Left hindlimb (tissue), 1 donor: ENCODE results near the gene PCCA.
"Not testable (repeated sequence)": the region's sequence is repeated elsewhere in the genome, so short reads cannot be mapped to it uniquely, and the experiment has no call there.

Experiments used
- DNase-seq: peaks from one replicate; pipeline ENCODE4 v3.0.0-alpha.2; 2018

PCCA gene

DNA sequence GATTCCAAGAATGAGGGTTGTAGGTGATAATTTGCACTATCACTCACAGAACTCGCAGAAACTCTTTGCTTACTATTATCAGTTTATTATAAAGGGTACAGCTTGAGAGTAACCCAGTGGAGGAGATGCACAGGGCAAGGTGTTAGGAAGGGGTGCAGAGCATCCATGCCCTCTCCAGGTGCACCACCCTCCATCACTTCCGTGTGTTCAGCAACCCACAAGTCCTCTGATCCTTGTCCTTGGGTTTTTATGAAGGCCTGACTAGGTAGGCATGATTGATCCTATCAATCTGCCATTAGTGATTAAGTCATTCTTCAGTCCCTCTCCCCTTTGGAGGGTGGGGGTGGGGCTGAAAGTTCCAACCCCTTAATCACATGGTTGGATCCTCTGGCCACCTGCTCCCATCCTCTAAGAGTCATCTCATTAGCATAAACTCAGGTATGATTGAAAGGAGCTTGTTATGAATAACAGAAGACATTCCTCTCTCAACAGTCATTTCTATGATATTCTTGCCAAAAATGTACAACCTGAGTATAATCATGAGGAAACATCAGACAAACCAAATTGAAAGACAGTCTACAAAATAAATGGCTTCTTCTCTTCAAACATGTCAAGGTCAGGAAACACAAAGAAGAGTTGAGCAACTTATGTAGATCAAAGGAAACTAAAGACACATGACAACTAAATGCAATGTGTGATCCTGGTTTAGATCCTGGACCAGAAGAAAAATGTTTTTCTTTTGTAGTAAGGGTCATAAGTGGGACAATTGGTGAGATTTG lies 225.4 kb downstream of the PCCA start:
- DNase-seq, result no peak

DNA sequence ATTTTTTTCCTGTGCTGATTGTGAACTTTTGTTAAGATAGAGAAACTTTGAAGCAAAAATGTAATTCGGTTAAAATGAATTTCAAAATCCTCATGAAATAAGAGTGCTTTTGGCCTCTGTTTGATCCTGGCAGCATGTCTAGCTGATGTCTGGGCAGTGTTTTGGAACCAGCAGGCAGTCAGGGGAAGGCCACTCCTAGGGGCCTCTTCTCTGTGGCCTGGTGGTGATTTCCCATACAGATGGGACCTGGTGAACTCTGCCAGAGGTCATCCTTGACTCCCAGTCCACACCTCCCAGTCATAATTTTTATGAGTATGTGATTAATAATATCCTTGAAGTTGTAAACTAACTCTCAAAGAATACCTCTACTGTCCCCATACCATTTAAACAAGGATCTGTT lies 226.6 kb downstream of the PCCA start:
- no peak for DNase-seq

DNA sequence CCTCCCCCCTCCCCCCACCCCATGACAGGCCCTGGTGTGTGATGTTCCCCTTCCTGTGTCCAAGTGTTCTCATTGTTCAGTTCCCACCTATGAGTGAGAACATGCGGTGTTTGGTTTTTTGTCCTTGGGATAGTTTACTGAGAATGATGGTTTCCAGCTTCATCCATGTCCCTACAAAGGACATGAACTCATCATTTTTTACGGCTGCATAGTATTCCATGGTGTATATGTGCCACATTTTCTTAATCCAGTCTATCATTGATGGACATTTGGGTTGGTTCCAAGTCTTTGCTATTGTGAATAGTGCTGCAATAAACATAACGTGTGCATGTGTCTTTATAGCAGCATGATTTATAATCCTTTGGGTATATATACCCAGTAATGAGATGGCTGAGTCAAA lies 229.6 kb downstream of the PCCA start:
- DNase-seq, result not testable (repeated sequence)

DNA sequence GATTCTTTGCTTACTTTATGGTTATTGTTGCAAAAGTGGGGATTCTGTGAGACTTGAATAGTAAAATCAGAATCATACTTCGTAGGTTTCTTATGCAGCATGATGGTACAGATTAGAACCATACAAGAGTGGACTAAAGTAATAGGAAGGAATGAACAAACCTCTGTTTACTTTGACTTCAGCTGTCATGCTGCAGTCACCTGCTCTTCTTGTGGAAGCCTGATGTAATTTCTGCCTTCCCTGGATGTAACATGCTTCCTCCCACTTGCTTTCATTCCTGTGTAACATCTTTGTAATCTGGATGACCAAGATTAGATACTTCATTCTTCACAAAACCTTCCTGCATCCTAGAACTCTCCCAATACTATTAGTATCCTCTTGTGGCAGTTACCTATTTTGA lies 235.0 kb downstream of the PCCA start:
- no peak for DNase-seq

DNA sequence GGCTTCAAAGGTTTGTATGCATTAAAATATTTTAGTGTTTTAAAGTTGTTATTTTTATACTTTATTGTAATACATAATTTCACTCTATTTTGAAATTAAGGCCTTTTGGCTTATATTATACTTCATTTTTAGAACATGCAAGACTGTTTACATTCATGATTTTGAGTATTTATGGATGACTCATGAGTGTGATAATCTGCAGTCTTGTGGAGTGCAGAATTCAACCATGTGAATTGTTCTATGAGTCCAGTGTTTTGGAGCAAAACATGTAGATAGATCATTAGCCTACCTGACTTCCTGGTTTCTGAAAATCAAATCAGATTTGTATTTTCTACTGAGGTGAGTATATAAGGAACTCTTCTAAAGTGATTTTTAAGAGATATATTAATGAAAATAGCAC lies 241.8 kb downstream of the PCCA start:
- DNase-seq, result no peak

DNA sequence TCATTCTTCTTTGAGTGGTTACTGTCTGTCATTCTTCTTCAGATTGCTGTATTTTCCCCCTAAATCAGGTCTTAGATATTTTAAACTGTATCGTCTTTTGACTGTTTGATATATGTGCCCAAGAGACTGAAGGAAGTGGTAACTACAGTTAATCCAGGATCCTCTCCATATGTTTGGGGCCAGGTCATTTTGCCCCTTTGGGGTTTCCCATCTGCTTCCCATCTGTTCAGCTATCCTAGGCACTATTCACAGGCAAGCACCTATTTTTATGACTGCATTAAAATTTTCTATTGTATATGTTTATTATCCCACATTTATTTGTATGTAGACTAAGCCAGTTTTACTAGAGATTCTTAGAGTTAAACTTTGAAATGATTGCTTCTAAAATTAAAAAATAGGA lies 244.2 kb downstream of the PCCA start:
- no peak for DNase-seq

DNA sequence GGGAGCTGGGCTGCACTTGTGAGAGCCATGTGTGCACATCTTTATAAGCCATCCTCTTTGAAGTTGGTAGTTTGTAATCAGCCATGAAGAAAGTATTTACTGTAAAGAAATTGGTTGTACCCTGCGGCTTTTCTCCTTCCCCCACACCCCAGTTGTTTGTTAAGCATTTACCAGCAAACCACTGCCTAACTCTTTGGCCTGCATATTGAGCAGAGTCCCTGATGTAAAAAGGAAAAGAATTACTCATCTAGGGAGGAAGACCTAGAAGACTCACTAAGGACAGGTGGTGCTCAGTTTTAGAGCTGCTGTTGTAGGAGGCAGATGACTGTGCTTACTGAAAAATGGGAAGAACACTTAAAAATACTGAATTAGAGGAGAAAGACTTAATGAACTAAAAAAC lies 245.3 kb downstream of the PCCA start:
- no peak for DNase-seq

DNA sequence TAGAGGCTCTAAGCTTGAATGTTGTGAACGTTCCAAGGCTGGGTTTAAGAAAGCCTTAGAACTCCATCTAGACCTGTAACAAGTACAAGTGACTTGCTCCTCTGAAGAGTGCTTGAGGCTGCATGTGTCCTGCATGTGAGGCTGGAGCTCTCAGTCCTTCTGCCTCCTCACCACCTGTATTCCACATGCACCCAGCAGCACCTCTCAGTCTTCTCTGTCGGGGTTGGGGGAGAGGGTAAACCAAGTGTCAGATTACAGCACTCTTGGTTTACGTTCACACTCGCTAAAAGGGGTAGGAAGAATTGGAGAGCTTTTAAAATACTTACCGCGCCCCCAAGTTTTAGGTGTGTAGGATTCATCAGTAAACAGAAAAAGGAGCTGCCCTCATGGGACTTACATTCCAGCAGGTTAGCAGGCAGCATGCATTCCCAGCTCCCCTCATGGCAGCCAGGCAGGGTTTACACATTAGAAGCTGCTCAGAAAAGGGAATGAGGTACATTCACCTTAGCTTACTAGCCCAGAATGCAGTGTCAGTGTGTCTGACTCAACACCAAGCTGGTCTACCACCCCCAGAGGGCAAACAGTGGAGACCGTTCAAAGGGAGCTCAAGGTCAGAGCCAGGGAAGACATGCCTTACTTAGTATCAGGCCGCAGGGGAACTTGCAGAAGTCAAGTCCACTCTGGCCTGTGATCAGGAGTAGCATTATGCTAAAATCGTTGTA lies 248.1 kb downstream of the PCCA start:
- DNase-seq, result no peak

DNA sequence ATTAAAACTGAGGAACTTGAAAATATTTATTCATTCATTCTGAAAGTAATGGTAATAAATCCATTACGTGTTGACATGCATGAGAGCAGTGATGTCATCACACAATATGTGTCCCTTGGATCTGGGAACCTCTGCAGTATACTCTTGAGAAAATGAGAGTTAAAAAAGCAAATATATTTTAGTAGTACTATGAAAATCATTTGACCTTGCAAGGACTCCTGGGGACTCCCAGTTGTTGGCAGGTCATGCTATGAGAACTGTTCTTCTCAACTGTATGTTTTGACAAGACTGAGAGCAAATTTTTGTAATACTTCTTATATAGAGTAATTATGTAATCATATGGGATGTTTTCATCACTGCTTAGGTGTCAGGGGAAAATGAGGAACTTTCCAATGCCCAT lies 249.4 kb downstream of the PCCA start:
- DNase-seq, result no peak

DNA sequence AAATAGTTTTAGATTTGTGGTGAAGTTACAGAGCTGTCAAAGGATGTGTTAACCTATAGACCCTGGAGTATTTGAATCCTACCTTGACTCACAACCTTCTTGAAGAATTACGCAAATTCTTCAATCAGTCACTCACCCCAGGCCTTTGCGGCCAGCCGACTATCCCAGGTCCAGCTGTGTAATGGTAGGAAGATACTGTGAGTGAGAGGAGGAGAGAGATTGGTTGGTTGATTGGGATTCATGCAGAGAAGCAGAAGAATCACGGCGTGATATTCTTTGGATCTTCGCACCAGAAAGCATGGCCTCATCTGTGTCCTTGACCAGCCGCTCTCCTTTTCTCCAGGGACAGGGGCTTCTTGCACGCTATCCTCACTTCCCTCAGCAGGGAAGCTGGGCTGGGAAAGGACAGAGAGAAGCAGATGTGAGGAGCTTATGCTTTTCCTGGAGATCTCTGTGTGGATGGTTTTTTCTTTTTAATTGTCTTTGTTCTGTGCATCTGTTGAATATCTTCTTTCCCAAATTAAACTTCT lies 250.6 kb downstream of the PCCA start:
- DNase-seq, result no peak

DNA sequence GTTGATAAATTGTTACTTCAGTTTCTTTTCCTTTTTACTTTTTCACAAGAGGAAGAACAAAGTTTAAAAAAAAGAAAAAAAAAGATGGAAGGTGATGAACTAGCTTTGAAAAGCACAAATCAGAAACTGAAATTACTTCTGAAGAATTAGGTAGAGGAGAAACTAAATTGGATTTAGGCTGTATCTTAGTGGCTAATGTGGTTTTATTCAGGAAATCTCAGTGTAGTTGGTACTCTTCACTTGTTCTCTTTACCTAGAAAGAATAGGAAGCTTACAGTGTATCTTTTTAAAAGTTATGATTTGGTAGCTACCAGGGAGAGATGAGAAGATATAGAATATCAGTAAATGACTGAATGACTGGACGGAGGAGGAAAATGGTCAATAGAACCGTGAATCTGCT lies 252.0 kb downstream of the PCCA start:
- no peak for DNase-seq

DNA sequence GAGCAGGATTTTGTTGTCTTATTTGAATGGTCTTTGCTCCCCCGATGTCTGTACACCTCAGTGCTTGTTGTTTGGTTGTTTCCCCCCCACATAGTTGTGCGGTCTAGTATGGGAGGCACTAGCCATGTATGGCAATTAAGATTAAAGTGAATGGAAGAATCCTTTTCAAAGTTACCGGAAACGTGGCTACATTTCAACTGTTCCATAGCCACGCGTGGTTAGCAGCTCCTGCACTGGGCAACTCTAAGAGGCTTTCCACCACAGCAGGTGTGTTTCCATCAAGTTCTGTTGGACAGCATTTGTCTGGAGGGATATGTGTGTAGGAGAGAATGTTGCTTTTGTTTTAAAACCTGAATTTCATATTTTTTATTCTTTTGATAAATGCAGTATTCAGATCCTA lies 252.4 kb downstream of the PCCA start:
- DNase-seq, result no peak

DNA sequence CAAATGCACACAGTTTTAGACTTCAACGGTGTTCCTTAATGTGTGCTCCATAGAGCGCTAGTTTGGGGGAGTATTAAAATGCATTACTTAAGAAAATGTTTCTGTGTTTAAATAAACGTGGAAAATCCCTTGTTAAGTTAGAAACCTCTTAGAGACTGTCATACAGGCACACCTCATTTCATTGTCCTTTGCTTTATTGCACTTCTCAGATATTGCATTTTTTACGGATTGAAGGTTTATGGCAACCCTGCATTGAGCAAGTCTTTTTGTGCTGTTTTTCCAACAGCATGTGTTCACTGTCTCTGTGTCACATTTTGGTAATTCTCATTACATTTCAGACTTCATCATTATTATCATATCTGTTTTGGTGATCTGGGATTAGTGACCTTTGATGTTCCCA lies 255.7 kb downstream of the PCCA start:
- DNase-seq, result no peak

DNA sequence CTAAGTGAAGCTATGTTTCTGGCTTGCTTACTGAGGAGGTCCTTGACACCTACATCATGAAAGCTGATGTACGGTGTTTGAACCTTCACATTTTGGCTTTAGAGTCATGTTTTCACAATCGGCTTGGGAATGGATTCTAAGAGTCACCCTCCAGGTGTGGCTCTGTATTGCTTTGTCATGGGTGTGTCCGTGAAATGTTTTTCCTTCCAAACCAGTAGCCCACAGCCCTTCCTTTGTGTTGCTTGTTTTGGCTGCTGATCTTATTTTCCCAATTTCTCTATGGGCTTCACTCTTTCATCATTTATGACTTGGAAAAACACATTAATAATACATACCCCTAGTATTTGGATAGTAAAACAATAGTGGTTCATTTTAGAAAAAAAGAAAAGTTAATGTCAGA lies 259.1 kb downstream of the PCCA start:
- DNase-seq, result no peak

DNA sequence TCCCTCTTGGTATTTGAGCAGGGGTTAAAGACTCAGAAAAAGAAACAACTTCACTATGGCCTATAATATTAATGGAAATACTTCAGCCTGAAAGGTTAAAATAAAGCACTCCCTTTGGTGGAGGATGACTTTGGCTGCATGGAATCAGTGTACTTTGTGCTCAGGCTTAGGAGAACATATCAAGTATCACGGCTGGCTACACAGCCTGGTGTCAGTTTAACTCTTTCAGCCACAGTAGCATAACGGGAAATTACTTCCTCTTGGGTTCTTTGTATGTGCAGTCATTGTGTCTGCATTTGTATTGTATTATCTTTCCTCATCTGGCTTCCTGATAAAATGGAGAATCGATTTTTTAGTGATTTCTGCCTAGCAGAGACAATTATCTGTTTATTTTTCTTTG lies 260.7 kb downstream of the PCCA start:
- no peak for DNase-seq

DNA sequence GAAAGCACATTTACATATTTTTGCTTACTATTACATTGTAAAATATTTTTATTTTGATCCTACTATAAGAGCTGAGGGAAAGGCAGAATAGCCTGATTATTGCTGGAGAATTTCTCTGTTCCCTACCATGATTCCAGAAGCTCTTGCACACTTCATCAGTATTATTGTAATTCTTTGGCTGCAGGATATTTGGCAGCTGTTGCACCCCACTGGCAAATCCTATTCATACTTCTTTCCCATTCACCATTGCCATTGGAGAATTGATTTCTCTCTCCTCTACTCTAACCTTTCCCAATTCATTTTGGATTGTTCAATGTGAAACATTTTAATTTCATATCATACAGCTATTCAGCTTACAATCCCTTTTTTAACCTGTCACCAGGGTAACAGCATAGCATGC lies 261.7 kb downstream of the PCCA start:
- DNase-seq, result no peak

DNA sequence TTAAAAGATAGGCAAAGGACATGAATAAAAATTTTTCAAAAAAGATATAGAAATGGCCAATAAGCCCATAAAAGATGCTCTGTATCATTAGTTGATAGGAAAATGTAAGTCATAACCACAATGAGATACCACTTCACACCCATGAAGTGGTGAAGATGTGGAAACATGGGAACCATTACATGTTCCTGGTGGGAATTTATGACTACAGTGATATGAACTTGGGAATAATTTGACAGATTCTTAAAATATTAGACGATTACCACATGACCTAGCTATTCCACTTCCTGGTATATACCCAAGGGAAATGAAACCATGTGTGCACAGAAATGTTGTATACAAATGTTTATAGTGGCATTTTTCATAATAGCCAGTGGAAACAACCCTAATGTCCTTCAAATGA lies 267.5 kb downstream of the PCCA start:
- no peak for DNase-seq

DNA sequence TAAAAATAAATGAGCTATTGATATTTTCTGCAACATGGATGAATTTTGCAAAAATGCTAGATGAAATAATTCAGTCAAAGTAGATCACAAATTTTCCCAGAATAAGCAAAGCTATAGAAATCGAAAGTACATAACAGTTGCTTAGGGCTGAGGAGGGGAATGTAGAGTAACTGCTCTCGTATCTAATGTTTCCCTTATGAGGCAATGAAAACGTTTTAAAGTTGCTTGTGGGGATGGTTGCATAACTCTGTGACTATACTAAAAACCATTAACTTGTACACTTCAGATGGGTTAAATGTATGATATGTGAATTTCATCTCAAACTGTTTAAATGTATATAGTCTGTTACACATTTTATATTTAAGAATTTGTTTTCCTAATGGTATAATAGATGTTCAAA lies 268.0 kb downstream of the PCCA start:
- no peak for DNase-seq

DNA sequence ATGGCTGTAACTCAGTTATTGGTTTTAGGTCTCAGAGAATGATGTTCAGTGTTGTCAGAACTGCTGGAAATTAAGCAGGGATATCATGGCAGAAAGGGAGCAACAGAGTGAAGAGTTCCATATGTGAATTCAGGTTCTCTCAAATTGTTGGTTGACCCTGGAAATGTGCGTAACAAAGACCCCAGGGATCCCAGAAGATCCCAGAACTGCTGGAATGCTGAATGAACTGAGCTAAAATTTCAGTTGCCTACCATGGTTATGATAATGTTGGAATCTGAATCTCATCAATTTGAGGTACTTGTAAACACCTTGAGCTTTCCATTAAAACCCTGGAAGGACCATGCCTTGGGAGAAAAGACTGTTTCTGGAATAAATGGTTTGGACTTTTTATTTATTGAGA lies 268.9 kb downstream of the PCCA start:
- no peak for DNase-seq

DNA sequence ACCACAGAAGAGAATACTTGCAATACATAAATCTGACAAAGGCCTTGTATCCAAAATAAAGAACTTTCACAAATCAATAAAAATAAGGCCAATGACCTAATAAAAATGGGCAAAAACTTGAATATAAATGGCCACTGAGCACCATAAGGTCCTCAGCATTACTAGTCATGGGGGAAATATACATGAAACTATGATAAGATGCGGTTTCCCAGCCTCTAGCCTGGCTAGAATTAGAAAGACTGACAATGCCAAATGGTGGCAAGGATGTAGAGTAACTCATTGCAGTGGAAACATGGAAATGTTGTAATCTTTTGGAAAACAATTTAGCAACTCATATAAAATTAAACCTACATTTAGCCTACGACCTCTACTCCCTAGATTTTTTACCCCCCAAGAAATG lies 272.6 kb downstream of the PCCA start:
- no peak for DNase-seq

DNA sequence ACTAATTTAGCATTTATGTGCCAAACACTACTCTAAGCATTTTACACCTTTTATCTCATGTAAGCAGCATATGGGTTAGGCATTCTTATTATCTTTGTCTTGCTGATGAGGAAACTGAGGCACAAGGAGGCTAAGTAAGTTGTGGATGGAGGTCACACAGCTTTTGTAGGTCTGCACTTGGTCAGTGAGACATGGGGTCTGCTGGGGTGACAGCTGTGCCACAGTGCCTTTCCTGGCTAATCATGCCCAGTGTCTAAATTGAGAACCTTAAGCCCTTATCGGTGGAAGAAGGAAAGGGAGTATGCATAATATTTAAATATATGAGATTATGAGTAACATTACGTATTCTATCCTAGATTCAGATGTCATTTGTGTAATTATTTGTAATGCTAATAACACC lies 273.5 kb downstream of the PCCA start:
- no peak for DNase-seq

DNA sequence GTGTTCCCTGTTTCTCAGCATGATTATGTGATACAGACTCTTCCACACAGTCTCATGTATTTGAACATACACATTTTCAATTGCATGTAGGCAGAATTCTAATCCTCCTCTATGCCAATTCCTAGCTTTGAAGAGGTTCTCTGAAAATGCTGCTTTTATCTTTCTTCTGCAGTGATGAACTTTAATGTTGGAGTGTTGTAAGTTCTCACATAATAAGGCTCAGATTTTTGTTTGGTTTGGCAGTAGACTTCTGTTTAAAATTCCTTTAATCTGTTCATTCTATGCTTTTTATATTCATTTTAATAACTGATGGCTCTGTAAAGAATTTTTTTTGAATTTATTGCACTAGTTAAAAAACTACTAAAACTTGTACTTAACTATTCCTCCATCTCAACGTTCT lies 273.9 kb downstream of the PCCA start:
- no peak for DNase-seq

DNA sequence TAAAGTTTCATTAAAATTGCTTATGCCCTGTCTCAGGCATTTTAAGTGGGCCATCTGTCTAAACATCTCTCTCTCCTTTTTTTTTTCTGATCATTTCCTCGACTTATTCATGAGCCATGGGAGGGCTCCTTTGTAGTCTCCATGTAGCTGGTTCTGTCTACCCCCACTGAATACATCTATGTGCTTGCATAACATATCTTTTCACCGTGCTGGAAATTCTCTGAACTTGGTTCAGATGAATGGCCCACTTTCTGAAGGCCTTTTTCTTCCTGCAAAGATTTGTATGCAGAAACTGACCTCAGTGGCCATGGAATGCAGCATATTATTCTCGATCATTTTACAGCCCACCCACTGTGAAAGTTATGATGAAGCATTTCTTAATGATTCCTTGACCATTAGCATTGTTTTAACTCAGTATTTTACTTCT lies 274.4 kb downstream of the PCCA start:
- no peak for DNase-seq

DNA sequence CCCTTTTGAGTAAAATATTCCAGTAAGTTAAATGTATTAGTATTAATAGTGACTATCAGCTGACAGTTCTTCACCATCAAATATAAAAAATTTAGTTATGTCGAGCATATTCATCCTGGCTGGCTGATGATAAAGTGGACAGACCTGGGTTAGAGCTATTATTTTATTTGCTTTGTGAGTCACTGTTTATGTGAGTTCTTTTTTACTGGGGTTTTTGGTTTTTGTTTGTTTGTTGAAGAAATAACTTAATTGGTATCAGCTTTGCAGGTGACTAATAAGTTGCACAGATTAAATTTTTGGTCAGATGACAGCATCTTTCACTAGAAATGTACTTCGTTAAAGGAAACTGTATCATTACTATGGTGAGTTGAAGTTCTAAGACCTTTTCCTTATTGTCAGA lies 275.0 kb downstream of the PCCA start:
- no peak for DNase-seq

DNA sequence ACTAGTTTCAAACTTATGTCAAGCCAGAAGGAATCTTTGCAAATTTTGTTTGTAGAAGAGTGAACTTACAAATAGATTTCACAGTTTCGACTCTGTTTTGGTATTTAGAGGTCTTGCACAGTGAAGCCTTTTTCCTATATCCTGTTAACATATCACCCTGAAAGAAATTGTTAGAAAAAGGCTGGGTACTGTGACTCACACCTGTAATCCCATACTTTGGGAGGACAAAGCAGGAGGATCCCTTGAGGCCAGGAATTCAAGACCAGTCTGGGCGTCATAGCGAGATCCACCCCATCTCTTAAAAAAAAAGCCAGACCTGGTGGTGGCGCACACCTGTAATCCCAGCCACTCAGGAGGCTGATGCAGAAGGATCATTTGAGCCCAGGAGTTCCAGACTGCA lies 275.7 kb downstream of the PCCA start:
- no peak for DNase-seq
